GM19239 (cell line): ENCODE measurements around the gene KAT6B.

Experiments
- DNase-seq: peaks from one replicate; pipeline ENCODE4 v3.0.0; 2011; ENCODE audit warnings: low spot score; ENCODE audit not compliant: insufficient read length
- FAIRE-seq: peaks from 2 replicates; lab custom pipeline; 2011; peaks lifted over from hg19 to GRCh38; lab: Jason Lieb, UNC

Gene KAT6B

GRCh38 chr10:74936577-74937265, 110.3 kb downstream of the KAT6B start:
- FAIRE-seq (peak; percentile 47), DNase-seq (no peak)

GRCh38 chr10:74937266-74937856, 111.0 kb downstream of the KAT6B start:
- FAIRE-seq (peak; percentile 62), DNase-seq (no peak)

GRCh38 chr10:74944205-74944604, 117.8 kb downstream of the KAT6B start:
- FAIRE-seq (no peak), DNase-seq (no peak)

DNA sequence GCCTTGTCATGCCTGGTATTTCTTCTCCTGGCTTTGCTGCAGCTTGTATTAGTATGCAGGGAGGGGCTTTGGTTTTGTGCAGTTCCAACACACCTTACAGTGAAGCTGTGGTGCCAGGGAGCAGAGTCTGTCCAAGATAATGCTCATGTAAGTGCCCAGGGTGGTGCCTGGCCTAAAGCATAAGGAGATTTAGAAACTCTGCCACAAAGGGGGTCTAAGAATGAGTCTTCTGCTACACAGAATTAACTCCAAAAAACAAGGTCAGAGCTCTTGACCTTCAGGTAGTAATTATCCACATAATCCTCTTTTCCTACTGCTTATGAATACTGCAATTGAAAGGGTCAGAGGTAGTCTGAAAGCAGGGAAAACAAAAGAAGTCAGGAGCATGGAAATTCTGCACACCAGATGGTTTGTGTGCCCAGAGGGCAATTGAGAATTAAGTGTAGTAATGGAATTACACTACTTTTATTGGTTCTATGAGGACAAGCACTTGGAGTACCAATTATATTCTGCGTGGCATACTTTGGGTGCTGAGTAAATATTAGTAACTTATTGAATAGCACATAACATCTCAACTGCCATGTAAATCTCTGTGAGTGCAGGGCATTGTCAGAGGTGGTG, 121.5 kb downstream of the KAT6B start:
- DNase-seq (no peak), FAIRE-seq (no peak)

GRCh38 chr10:74949034-74949832, 122.8 kb downstream of the KAT6B start:
- DNase-seq (no peak), FAIRE-seq (no peak)

DNA sequence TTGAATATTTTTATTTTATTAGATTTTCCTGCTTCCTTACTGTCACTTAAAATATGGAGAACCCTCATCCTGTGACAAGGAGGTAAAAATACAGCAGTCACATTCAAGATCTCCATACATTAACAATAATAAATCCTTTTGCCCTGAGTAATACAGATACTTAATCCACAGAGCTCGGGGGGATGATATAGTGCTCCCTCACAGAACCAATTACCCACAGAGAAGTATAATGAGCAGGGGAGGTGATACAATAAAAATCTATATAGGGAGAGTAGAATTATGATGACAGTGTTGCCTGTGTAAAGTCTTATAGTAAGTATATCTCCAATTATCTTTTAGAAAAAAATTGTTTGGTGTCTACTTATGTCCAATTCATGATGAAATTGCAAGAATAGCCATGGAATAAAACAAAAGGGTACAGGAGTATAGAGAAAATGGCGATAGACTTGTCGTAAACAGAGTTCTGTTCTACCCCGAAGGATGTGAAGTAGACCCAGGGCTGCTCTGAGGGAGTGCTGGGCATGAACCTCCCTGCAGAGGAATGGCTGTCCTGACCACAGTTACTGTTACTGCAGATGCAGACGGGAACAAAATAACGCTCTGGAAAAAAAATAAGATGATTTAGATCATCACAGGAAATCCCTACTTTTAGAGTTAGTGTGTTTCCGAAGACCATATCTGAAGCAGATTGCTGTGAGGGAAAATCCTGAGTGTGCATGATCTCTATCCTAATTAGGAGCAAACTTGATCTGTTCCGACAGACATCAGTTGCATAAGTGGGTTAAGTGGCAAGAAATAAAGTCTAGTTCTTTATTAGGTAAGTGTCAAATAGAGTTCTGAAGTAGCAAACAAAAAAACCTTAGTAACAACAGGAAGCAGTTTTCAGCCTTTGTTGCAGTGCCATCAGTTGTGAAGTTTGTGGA, 123.7 kb downstream of the KAT6B start:
- FAIRE-seq, result no peak

GRCh38 chr10:74953214-74953613, 126.8 kb downstream of the KAT6B start:
- DNase-seq (no peak), FAIRE-seq (peak; percentile 37)

More for the DNA sequence above, 123.7 kb downstream of the KAT6B start:
- DNase-seq, result no peak

DNA sequence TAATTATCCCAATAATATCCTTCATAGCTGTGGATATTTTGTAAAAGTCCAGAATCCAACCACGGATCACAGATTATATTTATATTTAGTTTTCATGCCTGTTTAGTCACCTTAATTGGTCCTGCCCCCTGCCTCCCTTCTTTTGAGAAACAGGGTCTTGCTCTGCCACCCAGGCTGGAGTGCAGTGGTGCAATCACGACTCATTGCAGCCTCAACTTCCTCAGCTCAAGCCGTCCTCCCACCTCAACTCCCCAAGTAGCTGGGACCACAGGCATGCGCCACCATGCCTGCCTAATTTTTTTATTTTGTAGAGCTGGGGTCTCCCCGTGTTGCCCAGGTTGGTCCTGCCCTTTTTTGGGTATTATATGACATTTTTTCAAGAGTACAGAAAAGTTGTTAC, 129.4 kb downstream of the KAT6B start:
- FAIRE-seq (no peak), DNase-seq (no peak)

- no peak for DNase-seq
- FAIRE-seq, result no peak
Observed at GRCh38 chr10:74956555-74957111, 130.2 kb downstream of the KAT6B start.

DNA sequence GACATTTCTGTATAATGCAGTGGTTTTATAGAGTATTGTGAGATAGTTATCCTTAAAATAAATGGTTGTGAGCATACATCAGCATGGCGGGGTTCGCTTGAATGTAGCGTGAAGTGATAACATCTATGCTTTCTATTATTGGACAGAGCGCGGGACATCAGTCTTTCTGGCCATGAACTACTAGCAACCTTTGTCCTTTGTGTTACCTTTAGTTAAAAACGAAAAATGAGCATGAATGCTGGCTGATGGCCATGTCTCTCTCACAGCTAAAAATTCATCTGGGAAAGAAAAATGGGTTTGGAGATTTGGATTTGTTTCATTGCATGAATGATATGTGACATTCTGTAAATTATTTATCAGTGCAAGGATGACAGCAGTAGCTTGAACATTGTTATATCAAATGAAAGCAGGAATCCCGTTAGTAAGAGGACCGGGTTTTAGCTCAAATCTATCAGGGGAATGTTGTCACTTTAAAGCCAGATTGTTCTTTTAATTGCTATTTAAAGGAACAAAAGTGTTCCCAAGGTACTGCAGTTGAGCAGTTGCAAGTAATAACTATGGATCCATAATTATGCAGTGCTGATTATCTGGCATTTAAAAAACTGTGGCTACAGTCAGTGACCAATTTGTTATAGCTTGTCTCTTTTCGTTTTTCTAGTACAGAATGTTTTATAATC, 131.0 kb downstream of the KAT6B start:
- DNase-seq (no peak), FAIRE-seq (no peak)

DNA sequence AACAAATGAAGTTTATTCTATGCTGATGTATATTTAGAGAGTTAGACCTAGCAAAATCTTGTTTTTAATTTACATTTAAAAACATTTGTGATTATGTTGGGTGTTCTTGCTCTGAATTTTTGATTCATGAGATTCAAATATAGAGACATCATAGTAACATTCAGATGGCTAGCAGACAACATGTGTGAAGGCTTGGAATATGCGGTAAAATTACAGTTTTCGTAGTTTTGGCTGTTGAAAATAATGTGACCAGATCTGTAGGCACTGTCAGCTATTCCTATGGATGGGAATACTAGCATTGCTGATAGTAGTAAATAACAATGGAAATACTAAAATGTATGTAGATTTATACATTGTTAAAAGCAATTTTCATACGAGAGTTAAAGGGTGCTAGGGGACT, 131.9 kb downstream of the KAT6B start:
- DNase-seq (no peak), FAIRE-seq (no peak)

- FAIRE-seq (no peak), DNase-seq (no peak)
Observed at GRCh38 chr10:74960670-74961069, 134.3 kb downstream of the KAT6B start.

DNA sequence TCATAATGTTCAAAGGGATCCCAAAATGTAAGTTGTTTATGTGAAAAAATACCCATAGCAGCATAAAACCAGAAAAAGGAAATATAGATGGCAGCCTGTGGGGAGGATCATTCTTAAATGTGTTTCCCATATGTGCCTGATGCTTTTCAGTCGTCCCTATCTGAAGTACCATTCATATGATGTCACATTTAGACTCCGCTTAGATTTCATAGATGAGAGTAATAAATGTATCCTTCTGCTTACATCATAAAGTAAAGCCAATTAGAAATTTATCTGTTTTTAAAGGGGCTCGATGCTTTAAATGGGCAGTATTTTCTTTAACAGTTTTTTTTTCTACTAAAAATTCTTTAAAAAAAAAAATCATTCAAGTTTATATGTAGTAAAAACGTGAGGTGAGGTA, 136.1 kb downstream of the KAT6B start:
- no peak for FAIRE-seq

DNA sequence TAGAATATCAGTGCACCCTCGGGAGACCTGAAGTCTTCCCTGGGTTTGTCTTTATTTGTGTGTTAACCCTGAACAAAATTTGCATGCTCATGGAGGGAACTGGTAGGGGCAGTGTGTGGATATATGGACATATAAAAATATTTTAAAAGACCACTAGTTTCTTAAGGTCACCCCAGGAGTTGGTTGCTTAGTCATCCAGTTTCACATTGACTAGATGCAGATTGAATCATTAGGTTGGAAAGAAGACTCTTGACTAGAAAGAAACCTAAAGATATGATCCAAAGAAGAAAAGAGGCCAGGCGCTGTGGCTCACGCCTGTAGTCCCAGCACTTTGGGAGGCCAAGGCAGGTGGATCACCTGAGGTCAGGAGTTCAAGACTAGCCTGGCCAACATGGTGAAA, 137.1 kb downstream of the KAT6B start:
- FAIRE-seq (no peak), DNase-seq (no peak)

More for the DNA sequence above, 136.1 kb downstream of the KAT6B start:
- no peak for DNase-seq

GRCh38 chr10:74967911-74968666, 141.7 kb downstream of the KAT6B start:
- no peak for DNase-seq
- FAIRE-seq, result peak; percentile 47

DNA sequence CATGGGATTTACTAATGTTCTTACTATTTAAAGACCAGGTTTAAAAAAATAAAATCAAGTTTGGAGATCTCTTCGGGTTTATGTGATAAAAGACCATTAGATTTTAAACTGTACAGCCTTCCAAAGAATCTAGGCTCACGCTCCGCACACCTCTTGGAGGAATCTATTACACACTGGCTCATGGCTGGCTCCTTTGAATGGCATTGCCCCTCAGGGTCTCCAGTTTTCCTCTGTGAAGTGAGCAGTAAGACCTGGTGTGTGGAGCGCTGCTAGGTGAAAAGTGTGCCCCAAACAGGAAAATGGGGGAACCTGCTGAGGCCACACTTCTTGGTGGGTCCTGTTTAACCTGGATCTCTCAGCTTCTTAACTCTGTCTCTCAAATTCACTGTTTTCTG, 142.3 kb downstream of the KAT6B start:
- no peak for FAIRE-seq
- no peak for DNase-seq

- FAIRE-seq (no peak), DNase-seq (no peak)
Observed at GRCh38 chr10:74969093-74969492, 142.7 kb downstream of the KAT6B start.

- no peak for DNase-seq
- no peak for FAIRE-seq
Observed at GRCh38 chr10:74969530-74969929, 143.1 kb downstream of the KAT6B start.
